Endodermal cell (in vitro differentiated cells): ENCODE measurements around the gene CDC42BPB. TPM values are rescaled to one million over a fixed set of nuclear protein-coding genes. Genes with fewer than 3 reads are reported as not detected.

Experiments used
- DNase-seq: peaks from one replicate; pipeline ENCODE4 v3.0.0-alpha.2; 2017
- H3K27ac ChIP-seq: 2 replicates; pipeline ENCODE4 v1.5.1; 2013; ENCODE audit warnings: mild to moderate bottlenecking, low read depth, low read length, moderate library complexity
- H3K27me3 ChIP-seq: 2 replicates; pipeline ENCODE4 v1.6.1; 2013; ENCODE audit warnings: mild to moderate bottlenecking, low read length, moderate library complexity; ENCODE audit not compliant: insufficient read depth, control insufficient read depth, poor library complexity, severe bottlenecking
- H3K36me3 ChIP-seq: 2 replicates; pipeline ENCODE4 v1.7.0; 2013; ENCODE audit warnings: mild to moderate bottlenecking, low read length, moderate library complexity; ENCODE audit not compliant: control insufficient read depth, insufficient read depth
- H3K4me1 ChIP-seq: one replicate; pipeline ENCODE4 v1.7.0; 2013; ENCODE audit warnings: low read length; ENCODE audit not compliant: control insufficient read depth, insufficient read depth
- H3K4me3 ChIP-seq: 2 replicates; pipeline ENCODE4 v1.5.1; 2013; ENCODE audit warnings: mild to moderate bottlenecking, low read length, moderate library complexity
- H3K9ac ChIP-seq: 2 replicates; pipeline ENCODE4 v1.6.1; 2013; ENCODE audit warnings: mild to moderate bottlenecking, low read length, moderate library complexity; ENCODE audit not compliant: poor library complexity, severe bottlenecking; ENCODE audit errors: extremely low read depth
- H3K9me3 ChIP-seq: 2 replicates; pipeline ENCODE4 v1.6.1; 2013; ENCODE audit warnings: mild to moderate bottlenecking, low read length, moderate library complexity; ENCODE audit not compliant: control insufficient read depth
- H3K27ac Mint-ChIP-seq: 2 replicates; pipeline ENCODE4 v1.8.0; 2020; ENCODE audit warnings: mixed read lengths
- H3K27me3 Mint-ChIP-seq: 2 replicates; pipeline ENCODE4 v1.8.0; 2021; ENCODE audit warnings: mild to moderate bottlenecking, mixed read lengths; ENCODE audit not compliant: insufficient read depth
- H3K36me3 Mint-ChIP-seq: 2 replicates; pipeline ENCODE4 v1.8.0; 2020; ENCODE audit warnings: low read depth, mixed read lengths
- H3K4me1 Mint-ChIP-seq: 2 replicates; pipeline ENCODE4 v1.8.0; 2020; ENCODE audit warnings: mixed read lengths
- H3K4me3 Mint-ChIP-seq: 2 replicates; pipeline ENCODE4 v1.8.0; 2020; ENCODE audit warnings: mild to moderate bottlenecking, moderate library complexity, mixed read lengths
- H3K9me3 Mint-ChIP-seq: 2 replicates; pipeline ENCODE4 v1.8.0; 2020; ENCODE audit warnings: mild to moderate bottlenecking, mixed read lengths
- CTCF ChIP-seq: fragments of 200-600 bp; sonication (generic); conservative IDR thresholded peaks from 2 replicates; pipeline ENCODE4 v1.5.0; 2021; ENCODE audit warnings: antibody characterized with exemption, mild to moderate bottlenecking
- WGBS, 2 experiments: methylation state at CpG; one replicate each; pipeline versions ENCODE4 v1.1.5 to v1.1.7; 2013; ENCODE audit warnings: missing lambda C conversion rate in 2 of 2, mixed read lengths in 1 of 2; ENCODE audit not compliant: insufficient coverage in 1 of 2, insufficient read length in 1 of 2; 5-methylcytosine and 5-hydroxymethylcytosine counted together
- total RNA-seq, 2 donors: library from RNA; stranded (reverse); fragmentation: NEBNext Ultra II Directional in 1 of 2; extraction: Animal tissue kit (Norgen Biotek cat#: 25700) in 1 of 2; gene quantifications; 2 replicates in 1 of 2; 3 replicates in 1 of 2; pipeline ENCODE4 v1.2.1, GENCODE V29; 2021

The CDC42BPB gene
- total RNA-seq, 2 donors from 2014 or later = 120 to 123 TPM

GRCh38 chr14:103023881-103024473 lies 33.4 kb downstream of the CDC42BPB start:
- Histone ChIP-seq H3K9me3 (peaks cover 11% of the 10 kb centered on the region), H3K36me3 (peaks cover 21% of the 10 kb centered on the region), H3K27me3 (no peaks in the 10 kb centered on the region), H3K27ac (peak overlapping the region; percentile 49), H3K4me1 (no peaks in the 10 kb centered on the region), H3K4me3 (no peak overlapping the region), H3K9ac (no peak overlapping the region)
- peaks cover 17% of the 10 kb centered on the region for H3K9me3 Mint-ChIP-seq
- 84 to 85% methylated on average over 9 to 15 of the region's 15 CpGs for WGBS, 2 experiments
- no peak for DNase-seq
- peaks cover 19% of the 10 kb centered on the region for H3K4me1 Mint-ChIP-seq
- H3K27me3 Mint-ChIP-seq = no peaks in the 10 kb centered on the region
- H3K27ac Mint-ChIP-seq = no peak overlapping the region
- H3K36me3 Mint-ChIP-seq = peaks cover 29% of the 10 kb centered on the region
- no peak for TF ChIP-seq CTCF
- H3K4me3 Mint-ChIP-seq = no peak overlapping the region

DNA sequence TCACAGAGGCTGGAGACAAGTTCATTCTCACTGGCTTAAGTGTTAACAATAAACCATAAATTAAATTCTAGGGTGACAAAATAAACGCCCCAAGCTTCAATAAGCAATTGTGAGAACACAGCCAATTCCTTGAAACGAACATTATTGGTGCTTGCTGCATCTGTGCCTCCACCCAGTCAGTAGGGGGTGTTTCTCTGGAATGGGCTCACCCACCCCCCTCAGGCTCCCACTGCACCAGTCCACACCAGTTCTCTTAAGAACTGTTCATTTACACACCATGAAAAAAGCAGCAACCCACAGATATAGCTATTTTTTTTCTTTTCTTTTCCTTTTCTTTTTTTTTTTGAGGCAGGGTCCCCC lies 34.7 kb downstream of the CDC42BPB start:
- Mint-ChIP-seq H3K27ac (peak overlapping the region; percentile 73), H3K27me3 (no peaks in the 10 kb centered on the region), H3K4me3 (no peak overlapping the region), H3K9me3 (peaks cover 17% of the 10 kb centered on the region), H3K36me3 (peaks cover 29% of the 10 kb centered on the region), H3K4me1 (peaks cover 22% of the 10 kb centered on the region)
- no peak for DNase-seq
- H3K4me3 ChIP-seq = no peak overlapping the region
- peaks cover 21% of the 10 kb centered on the region for H3K36me3 ChIP-seq
- WGBS, 2 experiments = 81 to 89% methylated on average over 2 of the region's 2 CpGs
- H3K9ac ChIP-seq = no peak overlapping the region
- peak; percentile 21 for TF ChIP-seq CTCF
- no peaks in the 10 kb centered on the region for H3K4me1 ChIP-seq
- no peak overlapping the region for H3K27ac ChIP-seq
- H3K9me3 ChIP-seq = peaks cover 11% of the 10 kb centered on the region
- no peaks in the 10 kb centered on the region for H3K27me3 ChIP-seq

DNA sequence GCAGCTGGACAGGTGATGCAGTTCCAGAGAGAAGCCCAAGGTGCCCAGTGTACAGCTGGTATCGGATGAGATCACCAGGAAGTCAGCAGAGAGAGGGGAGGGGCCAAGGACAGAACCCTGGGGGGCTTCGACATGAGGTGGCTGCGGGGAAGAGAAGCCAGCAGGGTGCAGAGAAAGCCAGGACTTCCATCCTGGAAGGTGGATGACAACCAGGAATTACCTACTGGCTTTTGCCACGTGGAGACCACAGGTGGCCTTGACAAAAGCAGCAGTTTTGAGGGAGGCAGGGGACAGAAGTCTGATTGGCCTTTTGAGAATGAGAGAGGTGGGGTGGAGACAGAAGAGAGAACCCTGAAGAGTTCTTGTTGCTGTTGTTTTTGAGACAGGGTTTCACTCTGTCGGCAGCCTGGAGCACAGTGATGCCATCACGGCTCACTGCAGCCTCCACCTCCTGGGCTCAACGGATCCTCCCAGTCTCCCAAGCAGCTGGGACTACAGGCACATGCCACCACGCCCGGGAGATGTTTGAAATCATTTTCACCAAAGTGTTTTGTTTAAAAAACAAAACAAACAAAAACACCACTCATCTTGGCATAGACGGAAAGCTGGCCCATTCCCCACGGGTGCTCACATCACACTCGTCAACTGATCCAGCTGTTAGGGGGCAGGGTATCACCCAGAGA lies 35.2 kb downstream of the CDC42BPB start:
- H3K4me3 Mint-ChIP-seq = no peak overlapping the region
- H3K4me1 ChIP-seq = no peaks in the 10 kb centered on the region
- TF ChIP-seq CTCF = no peak

More for the DNA sequence above, 35.2 kb downstream of the CDC42BPB start:
- H3K4me1 Mint-ChIP-seq = peaks cover 22% of the 10 kb centered on the region
- peaks cover 21% of the 10 kb centered on the region for H3K36me3 ChIP-seq
- WGBS, 2 experiments = 82% methylated on average over 9 to 12 of the region's 12 CpGs
- H3K27ac ChIP-seq = peak overlapping the region; percentile 10
- H3K27me3 Mint-ChIP-seq = no peaks in the 10 kb centered on the region
- peak overlapping the region; percentile 73 for H3K27ac Mint-ChIP-seq
- no peaks in the 10 kb centered on the region for H3K27me3 ChIP-seq
- H3K36me3 Mint-ChIP-seq = peaks cover 30% of the 10 kb centered on the region
- H3K9me3 Mint-ChIP-seq = peaks cover 17% of the 10 kb centered on the region
- no peak for DNase-seq
- peaks cover 11% of the 10 kb centered on the region for H3K9me3 ChIP-seq
- no peak overlapping the region for H3K9ac ChIP-seq
- no peak overlapping the region for H3K4me3 ChIP-seq
